H9 (cell line): ENCODE results near the gene S100Z. TPM values are rescaled to one million over a fixed set of nuclear protein-coding genes. Genes with fewer than 3 reads are reported as not detected.

ENCODE experiments used
- DNase-seq: peaks from one replicate; pipeline ENCODE4 v3.0.0-alpha.2; 2017
- H2AFZ ChIP-seq: one replicate; pipeline ENCODE4 v1.6.1; 2013; ENCODE audit warnings: mild to moderate bottlenecking, low read length, control low read depth, moderate library complexity
- H2AK5ac ChIP-seq: 2 replicates; pipeline ENCODE4 v1.6.1; 2013; ENCODE audit warnings: low read length, control low read depth, mixed read lengths; ENCODE audit not compliant: insufficient read length
- H2BK120ac ChIP-seq: one replicate; pipeline ENCODE4 v1.6.1; 2013; ENCODE audit warnings: low read depth, mild to moderate bottlenecking, low read length, control low read depth, inconsistent platforms; ENCODE audit not compliant: poor library complexity, severe bottlenecking
- H2BK12ac ChIP-seq: 2 replicates; pipeline ENCODE4 v1.6.1; 2013; ENCODE audit warnings: low read length, control low read depth, mixed read lengths, low read depth; ENCODE audit not compliant: insufficient read length
- H2BK15ac ChIP-seq: 2 replicates; pipeline ENCODE4 v1.6.1; 2013; ENCODE audit warnings: low read depth, low read length, control low read depth
- H2BK20ac ChIP-seq: one replicate; pipeline ENCODE4 v1.6.1; 2013; ENCODE audit warnings: low read depth, mild to moderate bottlenecking, low read length, control low read depth, inconsistent platforms; ENCODE audit not compliant: poor library complexity, severe bottlenecking
- H2BK5ac ChIP-seq: 2 replicates; pipeline ENCODE4 v1.6.1; 2013; ENCODE audit warnings: low read length, control low read depth, mixed read lengths; ENCODE audit not compliant: insufficient read length
- H3K14ac ChIP-seq: 2 replicates; pipeline ENCODE4 v1.6.1; 2013; ENCODE audit warnings: low read length, control low read depth; ENCODE audit not compliant: insufficient read depth
- H3K18ac ChIP-seq: 2 replicates; pipeline ENCODE4 v1.6.1; 2013; ENCODE audit warnings: low read depth, mild to moderate bottlenecking, mixed read lengths, low read length, control low read depth; ENCODE audit not compliant: insufficient read length
- H3K23ac ChIP-seq: 2 replicates; pipeline ENCODE4 v1.6.1; 2013; ENCODE audit warnings: low read length, control low read depth, mixed read lengths, low read depth; ENCODE audit not compliant: insufficient read length
- H3K23me2 ChIP-seq: 2 replicates; pipeline ENCODE4 v1.6.1; 2013; ENCODE audit warnings: low read depth, mild to moderate bottlenecking, mixed read lengths, low read length, control low read depth; ENCODE audit not compliant: insufficient read length, poor library complexity, severe bottlenecking
- H3K27ac ChIP-seq: 2 replicates; pipeline ENCODE4 v1.5.1; 2013; ENCODE audit warnings: low read length, control low read depth, mixed read lengths, low read depth; ENCODE audit not compliant: insufficient read length
- H3K27me3 ChIP-seq: 2 replicates; pipeline ENCODE4 v1.6.1; 2013; ENCODE audit warnings: low read length, control low read depth, inconsistent platforms; ENCODE audit not compliant: insufficient read depth
- H3K4ac ChIP-seq: 2 replicates; pipeline ENCODE4 v1.6.1; 2013; ENCODE audit warnings: low read depth, mild to moderate bottlenecking, control low read depth, inconsistent platforms, low read length, moderate library complexity
- H3K4me1 ChIP-seq: 2 replicates; pipeline ENCODE4 v1.6.1; 2013; ENCODE audit warnings: low read length, control low read depth, inconsistent platforms; ENCODE audit not compliant: insufficient read depth
- H3K4me2 ChIP-seq: 2 replicates; pipeline ENCODE4 v1.6.1; 2013; ENCODE audit warnings: low read length, control low read depth, mixed read lengths; ENCODE audit not compliant: insufficient read length, insufficient read depth
- H3K56ac ChIP-seq: 2 replicates; pipeline ENCODE4 v1.6.1; 2013; ENCODE audit warnings: low read depth, mild to moderate bottlenecking, mixed read lengths, low read length, control low read depth; ENCODE audit not compliant: insufficient read length
- H3K79me1 ChIP-seq: 2 replicates; pipeline ENCODE4 v1.6.1; 2013; ENCODE audit warnings: low read depth, mild to moderate bottlenecking, moderate library complexity, low read length, control low read depth, inconsistent platforms; ENCODE audit not compliant: insufficient read depth, poor library complexity, severe bottlenecking
- H3K79me2 ChIP-seq: 2 replicates; pipeline ENCODE4 v1.6.1; 2013; ENCODE audit warnings: low read length, control low read depth, inconsistent platforms; ENCODE audit not compliant: insufficient read depth
- H3K9ac ChIP-seq: 2 replicates; pipeline ENCODE4 v1.6.1; 2013; ENCODE audit warnings: low read length, control low read depth, mixed read lengths; ENCODE audit not compliant: insufficient read length; ENCODE audit errors: extremely low read depth
- H3K9me3 ChIP-seq: one replicate; pipeline ENCODE4 v1.6.1; 2013; ENCODE audit warnings: low read depth, low read length, inconsistent platforms; ENCODE audit not compliant: control insufficient read depth
- H3T11ph ChIP-seq: one replicate; pipeline ENCODE4 v1.6.1; 2013; ENCODE audit warnings: mild to moderate bottlenecking, low read length, control low read depth, inconsistent platforms
- H4K20me1 ChIP-seq: one replicate; pipeline ENCODE4 v1.6.1; 2013; ENCODE audit not compliant: control insufficient read depth, insufficient read length, insufficient read depth
- H4K5ac ChIP-seq: 2 replicates; pipeline ENCODE4 v1.6.1; 2013; ENCODE audit warnings: low read depth, mild to moderate bottlenecking, mixed read lengths, low read length, control low read depth; ENCODE audit not compliant: insufficient read length
- H4K8ac ChIP-seq: replicated peaks from 2 replicates; pipeline ENCODE4 v1.6.1; 2013; ENCODE audit warnings: low read length, control low read depth, mixed read lengths, low read depth; ENCODE audit not compliant: insufficient read length
- H4K91ac ChIP-seq: 2 replicates; pipeline ENCODE4 v1.6.1; 2013; ENCODE audit warnings: low read depth, mild to moderate bottlenecking, moderate library complexity, mixed read lengths, low read length, control low read depth; ENCODE audit not compliant: insufficient read length
- H3K27ac Mint-ChIP-seq, 3 experiments: 2 replicates in 2 of 3; 3 replicates in 1 of 3; pipeline ENCODE4 v1.8.0; 2020 to 2021; ENCODE audit warnings: mixed read lengths in 3 of 3, mild to moderate bottlenecking in 1 of 3, moderate library complexity in 1 of 3
- H3K27me3 Mint-ChIP-seq: 2 replicates; pipeline ENCODE4 v1.8.0; 2021; ENCODE audit warnings: low read depth, mild to moderate bottlenecking, moderate library complexity, mixed read lengths
- H3K36me3 Mint-ChIP-seq, 3 experiments: 2 replicates in 2 of 3; 3 replicates in 1 of 3; pipeline ENCODE4 v1.8.0; 2020 to 2021; ENCODE audit warnings: low read depth in 3 of 3, mixed read lengths in 3 of 3; ENCODE audit not compliant: insufficient read depth in 1 of 3
- H3K4me1 Mint-ChIP-seq, 2 experiments: 2 replicates each; pipeline ENCODE4 v1.8.0; 2020; ENCODE audit warnings: mixed read lengths in 2 of 2
- H3K4me3 Mint-ChIP-seq, 2 experiments: 2 replicates in 1 of 2; 3 replicates in 1 of 2; pipeline ENCODE4 v1.8.0; 2020 to 2021; ENCODE audit warnings: mild to moderate bottlenecking in 2 of 2, mixed read lengths in 2 of 2, moderate library complexity in 1 of 2
- H3K9me3 Mint-ChIP-seq, 2 experiments: 2 replicates in 1 of 2; 3 replicates in 1 of 2; pipeline ENCODE4 v1.8.0; 2020; ENCODE audit warnings: mild to moderate bottlenecking in 2 of 2, mixed read lengths in 2 of 2, moderate library complexity in 1 of 2
- CTCF ChIP-seq: fragments of 200-600 bp; sonication (generic); conservative IDR thresholded peaks from 3 replicates; pipeline ENCODE4 v1.8.0; 2021; ENCODE audit warnings: antibody characterized with exemption, mild to moderate bottlenecking
- WGBS: extraction: QIAGEN DNeasy Blood & Tissue Kit; methylation state at CpG from one replicate; pipeline ENCODE4 v1.1.7; 2013; ENCODE audit warnings: missing lambda C conversion rate, low lambda C conversion rate, mixed read lengths; ENCODE audit not compliant: insufficient read length; ENCODE audit errors: extremely low coverage; 5-methylcytosine and 5-hydroxymethylcytosine counted together
- long read RNA-seq: library from polyadenylated mRNA; unstranded; transcript quantifications from one replicate; pipeline ENCODE4 v2.0.0, GENCODE V29; 2020
- total RNA-seq: library from RNA; stranded (reverse); gene quantifications from 2 replicates; pipeline ENCODE4 v1.2.1, GENCODE V29; 2021

S100Z gene
- not detected in 2 replicates for total RNA-seq
- long read RNA-seq, result 0 reads

- Histone ChIP-seq H2BK120ac (no peak within 1 kb of the TSS), H3K14ac (no peak within 1 kb of the TSS), H4K91ac (no peak within 1 kb of the TSS), H2BK20ac (no peak within 1 kb of the TSS), H3K27ac (no peak within 1 kb of the TSS), H3T11ph (no peak within 1 kb of the TSS), H3K18ac (no peak within 1 kb of the TSS), H3K79me1 (no peaks in the 10 kb centered on the region), H3K4me1 (no peaks in the 10 kb centered on the region), H4K8ac (no peak within 1 kb of the TSS), H3K23ac (no peak within 1 kb of the TSS), H3K56ac (no peak within 1 kb of the TSS), H3K79me2 (no peaks in the 10 kb centered on the region), H2BK12ac (no peak within 1 kb of the TSS), H2AFZ (no peak within 1 kb of the TSS), H4K5ac (no peak within 1 kb of the TSS), H3K27me3 (no peaks in the 10 kb centered on the region), H3K4me2 (no peak within 1 kb of the TSS), H3K9me3 (peaks cover 2% of the 10 kb centered on the region), H3K4ac (no peak within 1 kb of the TSS), H3K9ac (no peak within 1 kb of the TSS), H4K20me1 (no peaks in the 10 kb centered on the region), H2AK5ac (no peak within 1 kb of the TSS), H2BK15ac (no peak within 1 kb of the TSS), H3K23me2 (no peaks in the 10 kb centered on the region), H2BK5ac (no peak within 1 kb of the TSS)
- H3K27ac Mint-ChIP-seq, result no peak within 1 kb of the TSS
- H3K4me1 Mint-ChIP-seq, result peaks cover 8 to 10% of the 10 kb centered on the region in 2 experiments
- DNase-seq, result no peak
- WGBS, result no CpG with 5 or more reads among the region's 18 CpGs
- peaks cover 1 to 21% (median 10%) of the 10 kb centered on the region in 3 experiments; a peak in 6 of 7 replicates for H3K36me3 Mint-ChIP-seq
- no peak for TF ChIP-seq CTCF
- H3K27me3 Mint-ChIP-seq, result no peaks in the 10 kb centered on the region; the same call in 1 of the 2 replicates
- no peak within 1 kb of the TSS for H3K4me3 Mint-ChIP-seq
- peaks cover 17 to 19% of the 10 kb centered on the region in 2 experiments for H3K9me3 Mint-ChIP-seq
These were observed at the start of gene S100Z for GRCh38 chr5:76849419-76850291. TSS of gene S100Z (plus strand) at chr5:76850014. CDS start at chr5:76875360, 25,346 bp downstream.
